NB4 (cell line): ENCODE measurements around the gene PRRC2A.

Source experiments
- DNase-seq: peaks from one replicate; pipeline ENCODE4 v3.0.0; 2010; ENCODE audit warnings: low read depth
- H3K4me3 ChIP-seq: one replicate; pipeline ENCODE4 v1.5.1; 2011; ENCODE audit warnings: mild to moderate bottlenecking, low read depth, low read length, moderate library complexity
- MYC ChIP-seq: IDR thresholded peaks from 2 replicates; pipeline ENCODE4 v1.6.1; 2011; ENCODE audit warnings: low read depth, low read length
- POLR2A ChIP-seq: IDR thresholded peaks from 2 replicates; pipeline ENCODE4 v1.6.1; 2011; ENCODE audit warnings: mild to moderate bottlenecking; ENCODE audit not compliant: insufficient read length; ENCODE audit errors: extremely low read depth
- TF ChIP-seq, protein P1 (sequence below): IDR thresholded peaks from 2 replicates; pipeline ENCODE4 v1.6.1; 2011; ENCODE audit warnings: low read depth, low read length
- TF ChIP-seq, protein P2 (sequence below): IDR thresholded peaks from one replicate; pipeline ENCODE4 v1.5.1; 2012; ENCODE audit warnings: low read depth, low read length

Gene PRRC2A

DNA sequence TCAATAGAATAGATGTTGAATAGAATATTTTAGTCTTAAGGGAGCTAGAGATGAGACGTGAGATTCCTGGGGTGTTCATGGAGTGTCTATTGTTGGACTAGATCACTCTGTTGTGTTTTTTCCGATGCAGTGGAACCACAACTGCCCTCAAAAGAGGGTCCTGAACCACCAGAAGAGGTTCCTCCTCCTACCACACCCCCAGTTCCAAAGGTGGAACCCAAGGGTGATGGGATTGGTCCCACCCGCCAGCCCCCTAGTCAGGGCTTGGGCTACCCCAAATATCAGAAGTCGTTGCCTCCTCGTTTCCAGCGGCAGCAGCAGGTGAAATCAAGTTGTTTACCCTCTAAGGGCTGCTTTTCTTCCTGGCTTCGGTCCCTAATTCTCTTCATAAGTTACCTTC lies 8.5 kb downstream of the PRRC2A start:
- no peak overlapping the region for H3K4me3 ChIP-seq
- DNase-seq = no peak
- TF ChIP-seq, protein P1, sequence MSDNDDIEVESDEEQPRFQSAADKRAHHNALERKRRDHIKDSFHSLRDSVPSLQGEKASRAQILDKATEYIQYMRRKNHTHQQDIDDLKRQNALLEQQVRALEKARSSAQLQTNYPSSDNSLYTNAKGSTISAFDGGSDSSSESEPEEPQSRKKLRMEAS = no peak
- no peak for TF ChIP-seq POLR2A
- TF ChIP-seq, protein P2, sequence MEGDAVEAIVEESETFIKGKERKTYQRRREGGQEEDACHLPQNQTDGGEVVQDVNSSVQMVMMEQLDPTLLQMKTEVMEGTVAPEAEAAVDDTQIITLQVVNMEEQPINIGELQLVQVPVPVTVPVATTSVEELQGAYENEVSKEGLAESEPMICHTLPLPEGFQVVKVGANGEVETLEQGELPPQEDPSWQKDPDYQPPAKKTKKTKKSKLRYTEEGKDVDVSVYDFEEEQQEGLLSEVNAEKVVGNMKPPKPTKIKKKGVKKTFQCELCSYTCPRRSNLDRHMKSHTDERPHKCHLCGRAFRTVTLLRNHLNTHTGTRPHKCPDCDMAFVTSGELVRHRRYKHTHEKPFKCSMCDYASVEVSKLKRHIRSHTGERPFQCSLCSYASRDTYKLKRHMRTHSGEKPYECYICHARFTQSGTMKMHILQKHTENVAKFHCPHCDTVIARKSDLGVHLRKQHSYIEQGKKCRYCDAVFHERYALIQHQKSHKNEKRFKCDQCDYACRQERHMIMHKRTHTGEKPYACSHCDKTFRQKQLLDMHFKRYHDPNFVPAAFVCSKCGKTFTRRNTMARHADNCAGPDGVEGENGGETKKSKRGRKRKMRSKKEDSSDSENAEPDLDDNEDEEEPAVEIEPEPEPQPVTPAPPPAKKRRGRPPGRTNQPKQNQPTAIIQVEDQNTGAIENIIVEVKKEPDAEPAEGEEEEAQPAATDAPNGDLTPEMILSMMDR = no peak
- TF ChIP-seq MYC = no peak

DNA sequence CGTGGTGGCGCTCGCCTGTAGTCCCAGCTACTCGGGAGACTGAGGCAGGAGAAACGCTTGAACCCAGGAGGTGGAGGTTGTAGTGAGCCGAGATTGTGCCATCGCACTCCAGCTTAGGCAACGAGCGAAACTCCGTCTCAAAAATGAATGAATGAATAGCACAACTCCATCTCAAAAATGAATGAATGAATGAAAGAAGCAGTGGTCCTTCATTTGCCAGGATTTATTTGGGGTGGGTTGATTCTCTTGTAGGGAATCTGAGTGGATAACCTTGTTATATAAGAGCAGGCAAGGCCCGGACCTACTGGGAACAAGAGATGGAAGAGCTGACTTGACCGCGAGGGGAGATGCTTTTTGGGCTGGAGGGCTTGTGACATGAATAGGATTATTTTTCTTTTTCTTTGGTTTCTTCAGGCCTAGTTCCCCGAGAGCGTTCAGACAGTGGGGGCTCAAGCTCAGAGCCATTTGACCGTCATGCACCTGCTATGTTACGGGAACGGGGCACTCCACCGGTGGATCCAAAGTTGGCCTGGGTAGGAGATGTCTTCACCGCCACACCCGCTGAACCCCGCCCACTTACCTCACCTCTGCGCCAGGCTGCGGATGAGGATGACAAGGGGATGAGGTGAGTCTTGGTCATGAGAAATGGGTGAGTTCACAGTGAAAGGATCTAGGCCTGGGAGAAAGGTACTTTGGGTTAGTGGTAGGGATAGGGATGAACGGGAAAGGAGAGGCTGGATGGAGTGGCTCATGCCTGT lies 9.8 kb downstream of the PRRC2A start:
- TF ChIP-seq MYC = no peak
- TF ChIP-seq, protein P1 = no peak
- no peak for TF ChIP-seq POLR2A
- TF ChIP-seq, protein P2 = no peak
- DNase-seq = no peak
- H3K4me3 ChIP-seq = no peak overlapping the region

DNA sequence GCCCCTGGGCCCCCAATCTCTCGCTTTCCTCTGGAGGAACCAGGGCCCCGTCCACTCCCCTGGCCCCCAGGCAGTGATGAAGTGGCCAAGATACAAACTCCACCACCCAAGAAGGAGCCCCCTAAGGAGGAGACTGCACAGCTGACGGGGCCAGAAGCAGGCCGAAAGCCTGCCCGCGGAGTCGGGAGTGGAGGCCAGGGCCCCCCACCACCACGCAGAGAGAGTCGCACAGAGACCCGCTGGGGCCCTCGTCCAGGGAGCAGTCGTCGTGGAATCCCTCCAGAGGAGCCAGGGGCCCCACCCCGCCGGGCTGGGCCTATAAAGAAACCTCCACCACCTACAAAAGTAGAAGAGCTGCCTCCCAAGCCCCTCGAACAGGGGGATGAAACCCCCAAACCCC lies 10.7 kb downstream of the PRRC2A start:
- no peak for DNase-seq
- TF ChIP-seq MYC = no peak
- TF ChIP-seq, protein P2 = no peak
- TF ChIP-seq POLR2A = no peak
- TF ChIP-seq, protein P1 = no peak

DNA sequence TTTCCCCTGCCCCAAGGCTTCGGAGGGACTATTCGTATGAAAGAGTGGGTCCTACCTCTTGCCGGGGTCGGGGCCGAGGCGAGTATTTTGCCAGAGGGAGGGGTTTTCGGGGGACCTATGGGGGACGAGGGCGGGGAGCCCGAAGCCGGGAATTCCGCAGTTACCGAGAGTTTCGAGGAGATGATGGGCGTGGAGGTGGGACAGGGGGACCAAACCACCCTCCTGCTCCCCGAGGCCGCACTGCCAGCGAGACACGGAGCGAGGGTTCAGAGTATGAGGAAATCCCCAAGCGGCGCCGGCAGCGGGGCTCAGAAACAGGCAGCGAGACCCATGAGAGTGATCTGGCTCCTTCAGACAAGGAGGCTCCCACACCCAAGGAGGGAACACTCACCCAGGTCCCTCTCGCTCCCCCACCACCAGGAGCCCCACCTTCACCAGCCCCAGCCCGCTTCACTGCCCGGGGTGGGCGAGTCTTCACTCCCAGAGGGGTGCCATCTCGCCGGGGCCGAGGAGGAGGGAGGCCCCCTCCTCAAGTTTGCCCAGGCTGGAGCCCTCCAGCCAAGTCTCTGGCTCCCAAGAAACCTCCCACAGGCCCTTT lies 11.3 kb downstream of the PRRC2A start:
- no peak for DNase-seq
- H3K4me3 ChIP-seq = no peak overlapping the region
- peak; percentile 32 for TF ChIP-seq POLR2A
- TF ChIP-seq, protein P1 = no peak

More for the DNA sequence above, 10.7 kb downstream of the PRRC2A start:
- no peak overlapping the region for H3K4me3 ChIP-seq

DNA sequence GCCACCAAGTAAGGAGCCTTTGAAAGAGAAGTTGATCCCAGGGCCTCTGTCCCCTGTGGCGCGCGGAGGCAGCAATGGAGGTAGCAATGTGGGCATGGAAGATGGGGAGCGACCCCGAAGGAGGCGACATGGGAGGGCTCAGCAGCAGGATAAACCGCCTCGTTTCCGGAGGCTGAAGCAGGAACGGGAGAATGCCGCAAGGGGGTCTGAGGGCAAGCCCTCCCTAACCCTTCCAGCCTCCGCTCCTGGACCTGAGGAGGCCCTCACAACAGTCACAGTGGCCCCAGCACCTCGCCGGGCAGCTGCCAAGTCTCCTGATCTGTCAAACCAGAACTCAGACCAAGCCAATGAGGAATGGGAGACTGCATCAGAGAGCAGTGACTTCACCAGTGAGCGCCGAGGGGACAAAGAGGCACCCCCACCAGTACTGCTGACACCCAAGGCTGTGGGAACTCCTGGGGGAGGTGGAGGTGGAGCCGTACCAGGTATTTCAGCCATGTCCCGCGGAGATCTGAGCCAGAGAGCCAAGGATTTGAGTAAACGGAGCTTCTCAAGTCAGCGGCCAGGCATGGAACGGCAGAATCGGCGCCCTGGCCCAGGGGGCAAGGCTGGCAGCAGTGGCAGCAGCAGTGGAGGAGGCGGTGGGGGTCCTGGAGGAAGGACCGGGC lies 11.9 kb downstream of the PRRC2A start:
- TF ChIP-seq POLR2A (no peak), MYC (no peak)
- TF ChIP-seq, protein P1 = no peak
- TF ChIP-seq, protein P2 = no peak
- H3K4me3 ChIP-seq = no peak overlapping the region
- DNase-seq = no peak

DNA sequence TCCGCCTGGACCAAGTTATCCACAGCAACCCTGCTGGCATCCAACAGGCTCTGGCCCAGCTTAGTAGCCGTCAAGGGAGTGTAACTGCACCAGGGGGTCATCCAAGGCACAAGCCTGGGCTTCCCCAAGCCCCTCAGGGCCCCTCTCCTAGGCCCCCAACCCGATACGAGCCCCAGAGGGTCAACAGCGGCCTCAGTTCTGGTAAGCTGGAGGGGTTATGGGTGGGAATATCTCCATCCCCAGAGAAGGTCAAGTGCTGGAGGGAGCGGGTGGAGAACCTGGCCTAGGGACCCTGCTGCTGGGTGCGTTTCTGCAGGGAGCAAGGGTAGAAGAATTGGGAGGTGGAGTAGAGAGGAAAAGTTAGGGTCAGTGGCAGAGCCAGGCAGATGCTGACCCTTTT lies 12.9 kb downstream of the PRRC2A start:
- no peak for DNase-seq
- no peak overlapping the region for H3K4me3 ChIP-seq
- no peak for TF ChIP-seq MYC
- no peak for TF ChIP-seq POLR2A
- TF ChIP-seq, protein P2 = no peak
- TF ChIP-seq, protein P1 = no peak
